ENCODE data around the gene CALHM3.

The CALHM3 gene

GRCh38 chr10:103470761-103471653, 8.0 kb downstream of the CALHM3 start:
- H3K9ac ChIP-seq (ENCODE audit: insufficient read length), result no peak overlapping the region
- no peak for TF ChIP-seq POLR2AphosphoS5 (IDR thresholded peaks at IDR 0.05; ENCODE audit: borderline replicate concordance, low read depth, low read length)
- TF ChIP-seq EZH2 (IDR thresholded peaks at IDR 0.05), result no peak
- no peak for TF ChIP-seq FOXP2 (optimal IDR thresholded peaks at IDR 0.05; ENCODE audit: control extremely low read depth, extremely low read length, insufficient read depth)
- DNase-seq (ENCODE audit: low read depth, low spot score), result no peak
- H3K4me3 ChIP-seq, result no peak overlapping the region
- H3K9me3 ChIP-seq (ENCODE audit: low read depth, low read length), result no peaks in the 10 kb centered on the region
- H3K27ac ChIP-seq, result no peak overlapping the region
- no peaks in the 10 kb centered on the region for H3K36me3 ChIP-seq (ENCODE audit: insufficient read depth, low read length)

DNA sequence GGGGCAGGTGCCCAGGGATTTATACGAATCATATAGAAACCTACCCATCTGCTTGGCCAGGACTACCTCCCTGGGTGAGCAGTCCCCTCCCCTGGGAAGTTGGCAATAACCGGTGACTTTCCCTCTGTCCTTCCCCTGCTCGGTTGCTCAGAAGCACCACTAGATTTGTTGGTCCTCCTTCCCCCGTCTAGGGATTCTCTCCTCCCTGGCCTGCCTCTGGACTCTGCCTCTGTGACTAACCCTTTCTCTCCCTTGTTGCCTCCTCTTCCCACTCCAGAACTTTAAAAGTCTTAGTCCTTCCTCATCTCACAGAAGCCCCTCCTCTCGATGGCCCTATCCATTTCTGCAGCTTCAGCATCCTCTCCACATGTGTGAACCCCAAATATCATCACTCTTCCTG, 9.8 kb downstream of the CALHM3 start:
- no peak for DNase-seq (ENCODE audit: low read depth, low spot score)
- no peak for TF ChIP-seq FOXP2 (optimal IDR thresholded peaks at IDR 0.05; ENCODE audit: control extremely low read depth, extremely low read length, insufficient read depth)
- TF ChIP-seq EZH2 (IDR thresholded peaks at IDR 0.05), result no peak
- TF ChIP-seq POLR2AphosphoS5 (IDR thresholded peaks at IDR 0.05; ENCODE audit: borderline replicate concordance, low read depth, low read length), result no peak
- no peak overlapping the region for H3K9ac ChIP-seq (ENCODE audit: insufficient read length)
- H3K9me3 ChIP-seq (ENCODE audit: low read depth, low read length), result no peaks in the 10 kb centered on the region
- H3K27ac ChIP-seq, result no peak overlapping the region
- H3K36me3 ChIP-seq (ENCODE audit: insufficient read depth, low read length), result no peaks in the 10 kb centered on the region
- H3K4me3 ChIP-seq, result no peak overlapping the region

- H3K36me3 ChIP-seq (ENCODE audit: insufficient read depth, low read length), result no peaks in the 10 kb centered on the region
- H3K4me3 ChIP-seq, result no peak overlapping the region
- no peak overlapping the region for H3K9ac ChIP-seq (ENCODE audit: insufficient read length)
- H3K27ac ChIP-seq, result no peak overlapping the region
- TF ChIP-seq FOXP2 (optimal IDR thresholded peaks at IDR 0.05; ENCODE audit: control extremely low read depth, extremely low read length, insufficient read depth) (no peak), EZH2 (IDR thresholded peaks at IDR 0.05) (no peak), POLR2AphosphoS5 (IDR thresholded peaks at IDR 0.05; ENCODE audit: borderline replicate concordance, low read depth, low read length) (no peak)
- no peak for DNase-seq (ENCODE audit: low read depth, low spot score)
- H3K9me3 ChIP-seq (ENCODE audit: low read depth, low read length), result no peaks in the 10 kb centered on the region
Measured at GRCh38 chr10:103467406-103467805, 11.6 kb downstream of the CALHM3 start.

- no peaks in the 10 kb centered on the region for H3K9me3 ChIP-seq (ENCODE audit: low read depth, low read length)
- H3K36me3 ChIP-seq (ENCODE audit: insufficient read depth, low read length), result no peaks in the 10 kb centered on the region
- no peak overlapping the region for H3K4me3 ChIP-seq
- no peak for TF ChIP-seq FOXP2 (optimal IDR thresholded peaks at IDR 0.05; ENCODE audit: control extremely low read depth, extremely low read length, insufficient read depth)
- no peak for TF ChIP-seq POLR2AphosphoS5 (IDR thresholded peaks at IDR 0.05; ENCODE audit: borderline replicate concordance, low read depth, low read length)
- no peak for TF ChIP-seq EZH2 (IDR thresholded peaks at IDR 0.05)
- DNase-seq (ENCODE audit: low read depth, low spot score), result no peak
- H3K9ac ChIP-seq (ENCODE audit: insufficient read length), result no peak overlapping the region
- H3K27ac ChIP-seq, result no peak overlapping the region
Measured at GRCh38 chr10:103466734-103467133, 12.3 kb downstream of the CALHM3 start.

- Histone ChIP-seq H3K27ac (no peak overlapping the region), H3K9me3 (ENCODE audit: low read depth, low read length) (no peaks in the 10 kb centered on the region), H3K9ac (ENCODE audit: insufficient read length) (no peak overlapping the region), H3K36me3 (ENCODE audit: insufficient read depth, low read length) (no peaks in the 10 kb centered on the region), H3K4me3 (no peak overlapping the region)
- no peak for TF ChIP-seq EZH2 (IDR thresholded peaks at IDR 0.05)
- DNase-seq (ENCODE audit: low read depth, low spot score), result no peak
Measured at GRCh38 chr10:103465411-103466179, 13.4 kb downstream of the CALHM3 start.

- Histone ChIP-seq H3K9ac (ENCODE audit: insufficient read length) (no peak overlapping the region), H3K9me3 (ENCODE audit: low read depth, low read length) (no peaks in the 10 kb centered on the region), H3K4me3 (no peak overlapping the region), H3K36me3 (ENCODE audit: insufficient read depth, low read length) (no peaks in the 10 kb centered on the region), H3K27ac (no peak overlapping the region)
- TF ChIP-seq FOXP2 (optimal IDR thresholded peaks at IDR 0.05; ENCODE audit: control extremely low read depth, extremely low read length, insufficient read depth), result no peak
- no peak for DNase-seq (ENCODE audit: low read depth, low spot score)
Measured at GRCh38 chr10:103463499-103463898, 15.5 kb downstream of the CALHM3 start.

- no peaks in the 10 kb centered on the region for H3K36me3 ChIP-seq (ENCODE audit: insufficient read depth, low read length)
- H3K4me3 ChIP-seq, result no peak overlapping the region
- DNase-seq (ENCODE audit: low read depth, low spot score), result no peak
- no peak for TF ChIP-seq EZH2 (IDR thresholded peaks at IDR 0.05)
- TF ChIP-seq POLR2AphosphoS5 (IDR thresholded peaks at IDR 0.05; ENCODE audit: borderline replicate concordance, low read depth, low read length), result no peak
- TF ChIP-seq FOXP2 (optimal IDR thresholded peaks at IDR 0.05; ENCODE audit: control extremely low read depth, extremely low read length, insufficient read depth), result no peak
- no peak overlapping the region for H3K9ac ChIP-seq (ENCODE audit: insufficient read length)
- no peak overlapping the region for H3K27ac ChIP-seq
- no peaks in the 10 kb centered on the region for H3K9me3 ChIP-seq (ENCODE audit: low read depth, low read length)
Measured at GRCh38 chr10:103459615-103460014, 19.4 kb downstream of the CALHM3 start.

- H3K9me3 ChIP-seq (ENCODE audit: low read depth, low read length), result no peaks in the 10 kb centered on the region
- DNase-seq (ENCODE audit: low read depth, low spot score), result no peak
- H3K9ac ChIP-seq (ENCODE audit: insufficient read length), result no peak within 1 kb of the TSS
- TF ChIP-seq FOXP2 (optimal IDR thresholded peaks at IDR 0.05; ENCODE audit: control extremely low read depth, extremely low read length, insufficient read depth) (no peak), POLR2AphosphoS5 (IDR thresholded peaks at IDR 0.05; ENCODE audit: borderline replicate concordance, low read depth, low read length) (no peak), EZH2 (IDR thresholded peaks at IDR 0.05) (no peak)
- no peaks in the 10 kb centered on the region for H3K36me3 ChIP-seq (ENCODE audit: insufficient read depth, low read length)
- no peak within 1 kb of the TSS for H3K4me3 ChIP-seq
- H3K27ac ChIP-seq, result no peak within 1 kb of the TSS
Measured at GRCh38 chr10:103458720-103459119, 20.3 kb downstream of the CALHM3 start, which contains the start of gene CALHM1. Gene CALHM1 (minus strand): TSS chr10:103458900. CDS start chr10:103458751, 149 bp downstream.
